GM19467 (cell line): Measurements from ENCODE around the gene CDK17.
"Not testable (repeated sequence)": the region's sequence is repeated elsewhere in the genome, so short reads cannot be mapped to it uniquely, and the experiment has no call there.

ENCODE experiments used
- ATAC-seq: cut with Tn5 transposase; IDR thresholded peaks from one replicate; pipeline ENCODE4 v1.9.1; 2021; ENCODE audit warnings: mild to moderate bottlenecking, moderate library complexity; ENCODE audit not compliant: unreplicated experiment

Gene CDK17

GRCh38 chr12:96399919-96400630, at the start of gene CDK17:
Gene CDK17 (minus strand): TSS chr12:96400439. CDS start chr12:96334836, 65,603 bp downstream.
- ATAC-seq = peak; percentile 43

GRCh38 chr12:96448300-96448699, 48.1 kb upstream of the CDK17 start:
- no peak for ATAC-seq

- no peak for ATAC-seq
These were observed 47.0 kb upstream of the CDK17 start for GRCh38 chr12:96447256-96447655.

GRCh38 chr12:96445691-96446583, 45.7 kb upstream of the CDK17 start:
- ATAC-seq = peak; percentile 98

- ATAC-seq = no peak
These were observed 44.2 kb upstream of the CDK17 start for GRCh38 chr12:96444399-96444798.

GRCh38 chr12:96442906-96443305, 42.7 kb upstream of the CDK17 start:
- ATAC-seq = no peak

GRCh38 chr12:96441816-96442215, 41.6 kb upstream of the CDK17 start:
- ATAC-seq = no peak

- ATAC-seq = no peak
These were observed 38.1 kb upstream of the CDK17 start for GRCh38 chr12:96438330-96438729.

- ATAC-seq = no peak
These were observed 36.9 kb upstream of the CDK17 start for GRCh38 chr12:96437171-96437445.

- no peak for ATAC-seq
These were observed 36.3 kb upstream of the CDK17 start for GRCh38 chr12:96436366-96437170.

GRCh38 chr12:96434107-96434506, 33.9 kb upstream of the CDK17 start:
- peak; percentile 64 for ATAC-seq

GRCh38 chr12:96432496-96433321, 32.5 kb upstream of the CDK17 start:
- ATAC-seq = not testable (repeated sequence)

- no peak for ATAC-seq
These were observed 30.8 kb upstream of the CDK17 start for GRCh38 chr12:96431067-96431466.

- no peak for ATAC-seq
These were observed 27.1 kb upstream of the CDK17 start for GRCh38 chr12:96427269-96427729.

- no peak for ATAC-seq
These were observed 25.7 kb upstream of the CDK17 start for GRCh38 chr12:96425951-96426350.

GRCh38 chr12:96425321-96425720, 25.1 kb upstream of the CDK17 start:
- ATAC-seq = no peak

GRCh38 chr12:96424601-96425000, 24.4 kb upstream of the CDK17 start:
- no peak for ATAC-seq

GRCh38 chr12:96422192-96422591, 22.0 kb upstream of the CDK17 start:
- ATAC-seq = no peak

- ATAC-seq = no peak
These were observed 20.8 kb upstream of the CDK17 start for GRCh38 chr12:96421014-96421413.

- ATAC-seq = no peak
These were observed 20.1 kb upstream of the CDK17 start for GRCh38 chr12:96420277-96420835.
